Muscle of back (tissue), 13 donors: ENCODE results near the gene FCHO1. TPM values are rescaled to one million over a fixed set of nuclear protein-coding genes. Genes with fewer than 3 reads are reported as not detected.

Experiments used
- DNase-seq, 3 donors: peaks; one replicate each; pipeline versions ENCODE4 v3.0.0 to v3.0.0-alpha.2; 2013
- long read RNA-seq, 9 donors: transcript quantifications; one replicate each; lab custom pipeline, GENCODE V29; 2026
- polyA plus RNA-seq, 10 donors: library from polyadenylated mRNA; unstranded; fragments of 120-200 nt; gene quantifications; one replicate each; pipeline ENCODE4 v1.2.1, GENCODE V29; 2013; ENCODE audit not compliant: insufficient read length in 10 of 10

FCHO1 gene, protein sequence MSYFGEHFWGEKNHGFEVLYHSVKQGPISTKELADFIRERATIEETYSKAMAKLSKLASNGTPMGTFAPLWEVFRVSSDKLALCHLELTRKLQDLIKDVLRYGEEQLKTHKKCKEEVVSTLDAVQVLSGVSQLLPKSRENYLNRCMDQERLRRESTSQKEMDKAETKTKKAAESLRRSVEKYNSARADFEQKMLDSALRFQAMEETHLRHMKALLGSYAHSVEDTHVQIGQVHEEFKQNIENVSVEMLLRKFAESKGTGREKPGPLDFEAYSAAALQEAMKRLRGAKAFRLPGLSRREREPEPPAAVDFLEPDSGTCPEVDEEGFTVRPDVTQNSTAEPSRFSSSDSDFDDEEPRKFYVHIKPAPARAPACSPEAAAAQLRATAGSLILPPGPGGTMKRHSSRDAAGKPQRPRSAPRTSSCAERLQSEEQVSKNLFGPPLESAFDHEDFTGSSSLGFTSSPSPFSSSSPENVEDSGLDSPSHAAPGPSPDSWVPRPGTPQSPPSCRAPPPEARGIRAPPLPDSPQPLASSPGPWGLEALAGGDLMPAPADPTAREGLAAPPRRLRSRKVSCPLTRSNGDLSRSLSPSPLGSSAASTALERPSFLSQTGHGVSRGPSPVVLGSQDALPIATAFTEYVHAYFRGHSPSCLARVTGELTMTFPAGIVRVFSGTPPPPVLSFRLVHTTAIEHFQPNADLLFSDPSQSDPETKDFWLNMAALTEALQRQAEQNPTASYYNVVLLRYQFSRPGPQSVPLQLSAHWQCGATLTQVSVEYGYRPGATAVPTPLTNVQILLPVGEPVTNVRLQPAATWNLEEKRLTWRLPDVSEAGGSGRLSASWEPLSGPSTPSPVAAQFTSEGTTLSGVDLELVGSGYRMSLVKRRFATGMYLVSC
- 1 to 10 TPM in 3 of 10 donors, under 1 TPM in 7; 0.29 to 1.7 (median 0.80) TPM for polyA plus RNA-seq
- long read RNA-seq, donor 1: 0 reads
- long read RNA-seq, donor 2: 0 reads
- long read RNA-seq, donor 3: 0 reads
- long read RNA-seq, donor 4: 0 reads
- long read RNA-seq, donor 5: 0 reads
- long read RNA-seq, donor 6: 0 reads
- long read RNA-seq, donor 7: 0 reads
- long read RNA-seq, donor 8: 0 reads
- long read RNA-seq, donor 9: 0 reads

DNA sequence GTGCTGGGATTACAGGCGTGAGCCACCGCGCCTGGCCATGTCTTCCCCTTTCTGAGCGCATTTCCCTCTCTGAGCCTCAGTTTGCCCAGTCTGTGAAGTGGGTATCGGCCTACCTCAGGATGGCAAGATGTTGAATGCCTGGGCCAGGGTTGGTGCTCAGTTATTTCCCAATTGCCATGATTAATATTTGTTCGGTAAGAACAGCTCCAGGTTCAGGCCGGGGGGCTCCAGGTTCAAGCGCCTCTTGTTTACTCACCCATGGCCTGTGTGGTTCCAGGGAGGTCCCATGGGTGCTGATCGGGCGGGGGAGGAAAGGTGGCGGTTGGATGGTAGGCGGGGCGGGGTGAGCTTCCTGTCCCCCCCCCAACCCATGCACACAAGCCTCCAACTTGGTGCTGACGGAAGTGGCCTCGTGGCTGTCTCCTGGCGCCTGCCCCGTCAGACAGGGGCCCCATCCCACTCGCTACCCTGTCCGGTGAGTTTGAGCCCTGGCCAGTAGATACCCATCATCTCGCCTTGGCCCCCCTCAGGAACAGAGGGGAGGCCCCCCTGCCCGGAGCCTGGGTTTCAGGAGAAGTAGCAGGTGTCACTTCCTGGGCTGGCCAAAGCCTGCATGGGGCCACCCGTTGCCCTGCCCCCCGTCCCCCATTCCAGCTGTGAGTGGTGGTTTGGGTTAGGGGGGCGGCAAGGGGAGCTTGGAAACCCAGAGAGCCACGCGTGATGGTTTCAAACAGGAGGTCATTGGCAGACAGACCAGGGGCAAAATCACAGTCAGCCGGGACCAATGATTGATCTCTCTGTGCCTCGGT lies at the start of gene FCHO1:
Gene FCHO1, plus strand, starts transcription at position 375 of the 809 bp plus-strand sequence. CDS start 3,688 bp downstream, outside the sequence.
- DNase-seq: no peak

- peak in 1 of 3 donors; percentile 28 for DNase-seq
Measured at GRCh38 chr19:17703824-17704463, 47.3 kb upstream of the FCHO1 start.

- no peak for DNase-seq
Measured at GRCh38 chr19:17706750-17707181, 44.5 kb upstream of the FCHO1 start.

DNA sequence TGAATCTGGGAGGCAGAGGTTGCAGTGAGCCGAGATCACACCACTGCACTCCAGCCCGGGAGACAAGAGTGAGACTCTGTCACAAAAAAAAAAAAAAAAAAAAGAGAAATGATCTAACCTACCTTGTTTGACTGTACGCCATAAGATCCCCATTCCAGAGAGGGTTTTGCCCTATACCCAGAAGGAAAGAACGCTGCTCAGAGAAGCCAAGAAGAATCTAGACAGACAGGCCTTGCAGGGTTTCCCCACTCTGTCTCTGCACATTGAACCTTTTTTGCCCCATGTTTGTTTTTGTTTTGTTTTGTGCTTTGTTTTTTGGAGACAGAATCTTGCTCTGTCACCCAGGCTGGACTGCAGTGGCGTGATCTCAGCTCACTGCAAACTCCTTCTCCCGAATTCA lies 39.4 kb upstream of the FCHO1 start:
- DNase-seq: no peak

- no peak for DNase-seq
Measured at GRCh38 chr19:17716309-17716929, 34.9 kb upstream of the FCHO1 start.

GRCh38 chr19:17718550-17718946 lies 32.7 kb upstream of the FCHO1 start:
- DNase-seq: no peak

DNA sequence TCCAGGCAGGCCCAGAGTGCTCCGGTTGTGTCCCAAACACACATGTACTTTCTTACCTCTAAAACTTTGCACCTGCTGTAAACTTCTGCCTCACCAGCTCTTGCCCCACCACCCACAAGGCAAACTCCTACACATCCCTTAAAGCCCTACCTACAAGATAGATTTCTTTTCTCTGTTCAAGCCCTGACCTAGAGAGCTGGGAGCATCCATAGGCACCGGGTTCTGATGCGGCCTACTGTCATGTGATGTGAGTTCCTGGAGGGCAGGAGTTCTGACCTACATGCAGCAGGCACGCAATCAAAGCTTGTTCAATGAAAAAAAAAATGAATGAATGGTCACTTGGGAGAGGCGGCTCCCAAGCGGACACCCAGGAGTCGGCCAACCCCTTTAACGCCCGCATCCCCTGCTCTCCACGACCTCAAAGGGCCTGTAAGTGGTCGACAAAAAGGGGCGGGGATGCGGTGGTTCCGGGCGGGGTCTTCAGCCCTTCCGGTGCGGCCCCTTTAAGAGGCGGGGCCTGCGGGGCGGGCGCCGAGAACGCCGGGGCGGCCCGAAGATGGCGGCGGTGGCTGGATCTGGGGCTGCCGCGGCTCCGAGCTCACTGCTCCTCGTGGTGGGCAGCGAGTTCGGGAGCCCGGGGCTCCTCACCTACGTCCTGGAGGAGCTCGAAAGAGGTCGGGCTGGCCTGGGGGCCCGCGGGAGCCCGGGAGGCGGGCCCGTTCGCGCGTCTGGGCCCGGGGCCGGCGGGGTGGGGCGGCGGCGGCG lies 32.1 kb upstream of the FCHO1 start, which contains the start of gene MAP1S:
Gene MAP1S, plus strand, starts transcription at position 534 of the 765 bp plus-strand sequence. Its CDS starts 23 bp downstream, at position 557.
- peak; percentile 38 to 83 (median 62) for DNase-seq

GRCh38 chr19:17719730-17720400 lies 31.4 kb upstream of the FCHO1 start:
- peak in 1 of 3 donors; percentile 21 for DNase-seq

DNA sequence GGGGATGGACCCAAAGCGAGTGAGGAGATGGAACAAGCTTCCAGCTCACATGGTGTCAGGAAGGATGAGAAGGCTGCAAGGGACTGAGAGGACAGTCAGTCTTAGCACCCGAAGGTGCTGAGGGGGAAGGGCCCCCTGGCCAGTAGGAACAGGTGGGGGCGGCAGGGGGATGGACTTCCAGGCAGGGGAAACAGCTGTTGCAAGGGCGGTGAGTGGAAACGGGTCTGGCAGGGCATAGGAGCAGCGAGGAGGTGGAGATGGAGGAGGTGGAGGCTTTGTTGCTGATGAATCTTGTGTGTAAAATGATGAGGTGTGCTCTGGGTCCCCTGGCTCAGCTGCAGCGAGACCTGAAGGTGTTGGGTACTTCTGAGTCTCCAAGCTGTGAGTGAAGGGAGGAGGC lies 30.8 kb upstream of the FCHO1 start:
- DNase-seq: no peak

DNA sequence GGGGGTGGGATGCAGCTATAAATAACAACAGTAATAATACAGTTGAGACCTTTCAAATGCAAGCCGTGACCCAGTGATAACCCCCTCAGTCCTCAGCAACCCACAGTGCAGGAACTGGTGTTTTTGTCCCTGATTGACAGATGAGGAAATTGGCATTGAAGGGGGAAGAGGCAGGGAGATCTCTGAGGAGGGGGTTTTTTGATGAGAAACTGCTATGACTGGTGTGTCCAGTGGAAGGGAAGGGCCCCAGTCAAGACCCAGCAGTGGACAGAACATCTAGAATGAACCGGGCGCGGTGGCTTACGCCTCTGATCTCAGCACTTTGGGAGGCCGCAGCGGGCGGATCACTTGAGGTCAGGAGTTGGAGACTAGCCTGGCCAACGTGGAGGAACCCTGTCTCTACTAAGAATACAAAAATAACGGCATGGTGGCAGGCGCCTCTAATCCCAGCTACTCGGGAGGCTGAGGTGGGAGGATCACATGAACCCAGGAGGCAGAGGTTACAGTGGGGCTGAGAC lies 30.1 kb upstream of the FCHO1 start:
- DNase-seq: no peak

- no peak for DNase-seq
Measured at GRCh38 chr19:17721821-17722220, 29.5 kb upstream of the FCHO1 start.

DNA sequence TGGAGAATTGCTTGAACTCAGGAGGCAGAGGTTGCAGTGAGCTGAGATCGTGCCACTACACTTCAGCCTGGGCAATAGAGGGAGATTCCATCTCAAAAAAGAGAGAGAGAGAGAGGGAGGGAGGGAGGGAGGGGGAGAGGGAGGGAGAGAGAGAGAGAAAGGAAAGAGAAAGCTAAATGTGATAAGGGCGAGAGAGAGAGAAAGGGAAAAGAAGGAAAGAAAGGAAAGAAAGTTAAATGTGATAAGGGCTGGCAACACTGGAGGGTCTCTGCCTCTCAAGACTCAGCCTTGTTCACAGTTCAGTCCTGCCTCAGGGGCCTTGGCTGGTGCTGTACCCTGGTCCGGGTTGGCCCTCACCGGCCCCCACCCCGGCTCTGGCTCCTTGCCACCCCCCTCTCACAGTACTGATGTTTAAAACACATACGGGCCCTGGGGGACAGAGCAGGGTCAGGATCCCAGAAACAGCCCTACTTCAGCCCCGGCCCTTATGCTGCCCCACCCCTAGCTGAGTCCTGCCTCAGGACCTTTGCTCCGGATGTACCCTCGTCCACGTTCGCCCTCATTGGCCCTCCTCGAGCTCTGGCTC lies 28.5 kb upstream of the FCHO1 start:
- no peak for DNase-seq

DNA sequence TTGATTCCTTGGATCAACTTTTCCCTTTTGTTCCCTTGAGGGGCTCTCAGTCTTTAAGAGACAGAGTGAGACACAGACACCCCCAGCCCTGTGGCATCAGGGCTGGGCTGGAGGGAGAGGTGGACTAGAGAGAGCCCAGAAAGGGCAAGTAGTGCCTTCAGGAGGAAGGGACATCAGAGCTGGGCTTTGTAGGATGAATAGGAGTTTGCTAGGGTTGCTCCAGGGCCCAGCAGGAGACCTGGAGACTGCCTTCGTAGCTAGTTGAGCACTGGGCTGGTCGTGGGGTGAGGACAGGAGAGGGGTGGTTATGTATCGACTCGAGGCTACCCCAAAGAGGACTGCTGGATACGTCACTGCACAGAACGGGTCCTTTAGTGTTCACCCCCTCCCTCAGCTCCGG lies 26.6 kb upstream of the FCHO1 start:
- DNase-seq: no peak

GRCh38 chr19:17725422-17726078 lies 25.7 kb upstream of the FCHO1 start:
- no peak for DNase-seq

GRCh38 chr19:17726136-17726741 lies 25.0 kb upstream of the FCHO1 start:
- no peak for DNase-seq

DNA sequence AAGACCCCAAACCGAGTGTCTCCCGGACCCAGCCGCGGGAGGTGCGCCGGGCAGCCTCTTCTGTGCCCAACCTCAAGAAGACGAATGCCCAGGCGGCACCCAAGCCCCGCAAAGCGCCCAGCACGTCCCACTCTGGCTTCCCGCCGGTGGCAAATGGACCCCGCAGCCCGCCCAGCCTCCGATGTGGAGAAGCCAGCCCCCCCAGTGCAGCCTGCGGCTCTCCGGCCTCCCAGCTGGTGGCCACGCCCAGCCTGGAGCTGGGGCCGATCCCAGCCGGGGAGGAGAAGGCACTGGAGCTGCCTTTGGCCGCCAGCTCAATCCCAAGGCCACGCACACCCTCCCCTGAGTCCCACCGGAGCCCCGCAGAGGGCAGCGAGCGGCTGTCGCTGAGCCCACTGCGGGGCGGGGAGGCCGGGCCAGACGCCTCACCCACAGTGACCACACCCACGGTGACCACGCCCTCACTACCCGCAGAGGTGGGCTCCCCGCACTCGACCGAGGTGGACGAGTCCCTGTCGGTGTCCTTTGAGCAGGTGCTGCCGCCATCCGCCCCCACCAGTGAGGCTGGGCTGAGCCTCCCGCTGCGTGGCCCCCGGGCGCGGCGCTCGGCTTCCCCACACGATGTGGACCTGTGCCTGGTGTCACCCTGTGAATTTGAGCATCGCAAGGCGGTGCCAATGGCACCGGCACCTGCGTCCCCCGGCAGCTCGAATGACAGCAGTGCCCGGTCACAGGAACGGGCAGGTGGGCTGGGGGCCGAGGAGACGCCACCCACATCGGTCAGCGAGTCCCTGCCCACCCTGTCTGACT lies 24.1 kb upstream of the FCHO1 start:
- no peak for DNase-seq
